Left cardiac atrium (tissue), 4 donors: ENCODE results near the gene ZC3HAV1. TPM values are rescaled to one million over a fixed set of nuclear protein-coding genes. Genes with fewer than 3 reads are reported as not detected.
"Not testable (repeated sequence)": the region's sequence is repeated elsewhere in the genome, so short reads cannot be mapped to it uniquely, and the experiment has no call there.

Experiments
- ATAC-seq, 2 donors: fragments of 200-7000 bp; cut with Tn5 transposase; one replicate each; pipeline ENCODE4 v1.9.1; 2020; ENCODE audit warnings: mild to moderate bottlenecking in 2 of 2, moderate library complexity in 2 of 2
- DNase-seq: peaks from one replicate; pipeline ENCODE4 v3.0.0-alpha.2; 2020
- intact Hi-C, 2 donors: fragments of 100-400 bp; cut with DNase I; formaldehyde crosslinking; loops; one replicate each; pipeline versions ENCODE4 v1.14.1 to v1.15.1; 2022 to 2023
- total RNA-seq, 2 donors: library from RNA; stranded (reverse); fragmentation: NEBNext Ultra II Directional; extraction: Animal tissue kit (Norgen Biotek cat#: 25700); gene quantifications; one replicate each; pipeline ENCODE4 v1.2.1, GENCODE V29; 2021
- donor health status: DM: no; HTN: yes; CAD: no.
- donor health status: DM: no; HTN: yes; CAD: no; lungs with severe emphysema.
- donor health status: DM: yes; HTN: yes; CAD: no.
- donor health status: Dilated cardiomyopathy.

Gene ZC3HAV1
- total RNA-seq, 2 donors from 2014 or later = 12.1 to 16.4 TPM

DNA sequence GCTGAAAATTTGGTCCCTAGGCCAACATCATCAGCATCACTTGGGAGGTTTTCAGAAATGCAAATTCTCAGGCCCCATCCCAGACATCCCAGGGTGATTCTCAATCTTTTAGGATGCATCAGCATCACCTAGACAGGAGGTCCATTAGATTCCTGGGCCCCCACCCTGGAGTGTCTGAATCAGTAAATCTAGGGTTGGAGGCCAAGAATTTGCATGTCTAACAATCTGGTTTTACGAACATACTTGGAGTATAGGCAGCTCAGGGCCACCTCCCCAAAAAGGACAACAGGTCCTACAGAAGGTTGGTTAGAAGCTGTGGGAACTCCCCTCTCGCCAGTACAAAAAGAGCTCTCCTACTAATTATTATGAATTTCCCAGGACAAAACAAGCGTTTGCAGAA, 15.5 kb downstream of the ZC3HAV1 start:
- ATAC-seq (no peak), DNase-seq (no peak)
- intact Hi-C loops = no loop called here

DNA sequence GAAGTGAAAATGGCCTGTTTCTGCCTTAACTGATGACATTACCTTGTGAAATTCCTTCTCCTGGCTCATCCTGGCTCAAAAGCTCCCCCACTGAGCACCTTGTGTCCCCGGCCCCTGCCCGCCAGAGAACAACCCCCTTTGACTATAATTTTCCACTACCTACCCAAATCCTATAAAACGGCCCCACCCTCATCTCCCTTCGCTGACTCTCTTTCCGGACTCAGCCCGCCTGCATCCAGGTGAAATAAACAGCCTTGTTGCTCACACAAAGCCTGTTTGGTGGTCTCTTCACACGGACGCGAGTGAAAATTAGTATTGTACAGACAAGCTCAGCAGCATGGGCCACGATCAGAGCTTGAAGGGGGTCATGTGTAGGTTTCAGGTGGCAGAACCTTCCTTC, 16.0 kb downstream of the ZC3HAV1 start:
- intact Hi-C loops, ATAC-seq: not testable (repeated sequence)

DNA sequence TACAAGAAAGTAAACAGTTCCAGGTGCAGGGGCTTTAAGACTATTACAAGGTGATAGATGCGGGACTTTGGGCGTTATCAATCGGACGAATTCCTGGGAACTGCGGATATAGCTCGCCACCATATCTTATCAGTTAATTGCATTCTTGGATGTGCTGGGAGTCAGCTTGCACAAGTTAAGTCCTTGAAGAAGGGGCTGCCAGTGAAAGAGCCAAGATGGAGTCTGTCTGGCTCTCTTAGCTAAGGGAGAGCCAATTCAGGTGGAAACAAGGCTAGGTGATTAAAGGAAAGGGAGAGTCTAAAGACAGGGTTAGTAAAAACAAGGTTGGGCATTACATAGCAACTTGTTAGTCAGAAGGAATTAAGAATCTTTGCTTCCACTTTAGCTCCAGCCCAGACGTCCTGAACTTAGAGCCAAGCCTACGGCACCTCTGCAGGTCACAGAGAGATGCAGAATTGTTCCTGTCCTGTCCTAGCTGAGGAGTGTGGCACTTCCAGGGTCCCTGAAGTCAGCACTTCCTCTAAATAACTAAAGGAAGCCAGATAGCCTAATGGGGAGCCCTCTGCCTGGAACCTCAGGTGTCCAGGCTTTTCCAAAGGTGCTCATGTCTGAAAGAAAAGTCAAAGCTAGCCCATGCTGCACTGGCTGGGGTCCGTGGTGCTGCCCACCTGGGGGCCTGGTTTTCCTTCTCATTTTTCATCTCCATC, 17.3 kb downstream of the ZC3HAV1 start:
- intact Hi-C loops = no loop called here
- ATAC-seq (no peak), DNase-seq (no peak)

More for the DNA sequence above, 16.0 kb downstream of the ZC3HAV1 start:
- DNase-seq = not testable (repeated sequence)

GRCh38 chr7:139091677-139091996, 17.9 kb downstream of the ZC3HAV1 start:
- no peak for ATAC-seq
- intact Hi-C loops = no loop called here
- DNase-seq = no peak

GRCh38 chr7:139089118-139089517, 20.4 kb downstream of the ZC3HAV1 start:
- ATAC-seq = no peak
- intact Hi-C loops = no loop called here
- DNase-seq = no peak

GRCh38 chr7:139088268-139088667, 21.3 kb downstream of the ZC3HAV1 start:
- intact Hi-C loops = no loop called here
- ATAC-seq (no peak), DNase-seq (no peak)

DNA sequence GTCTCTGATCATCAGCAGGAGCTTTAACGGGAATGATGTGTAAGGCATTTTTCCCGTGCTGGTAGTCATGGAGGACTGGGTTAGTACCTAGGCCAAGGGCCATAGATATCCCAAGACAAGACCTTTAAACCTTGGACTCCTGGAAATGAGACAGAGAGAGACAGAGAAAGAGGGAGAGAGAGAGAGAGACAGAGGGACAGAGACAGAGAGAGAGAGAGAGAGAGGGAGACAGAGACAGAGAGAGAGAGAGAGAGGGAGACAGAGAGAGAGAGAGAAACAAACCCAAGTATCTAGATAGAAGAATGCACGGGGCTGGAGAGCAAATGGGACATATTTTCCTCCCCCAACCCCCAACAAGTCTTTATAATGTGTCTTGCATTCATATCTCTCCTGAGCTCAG, 22.3 kb downstream of the ZC3HAV1 start:
- DNase-seq = no peak
- intact Hi-C loops = no loop called here
- ATAC-seq = no peak

GRCh38 chr7:139086454-139086853, 23.1 kb downstream of the ZC3HAV1 start:
- ATAC-seq (no peak), DNase-seq (no peak)
- intact Hi-C loops = no loop called here

DNA sequence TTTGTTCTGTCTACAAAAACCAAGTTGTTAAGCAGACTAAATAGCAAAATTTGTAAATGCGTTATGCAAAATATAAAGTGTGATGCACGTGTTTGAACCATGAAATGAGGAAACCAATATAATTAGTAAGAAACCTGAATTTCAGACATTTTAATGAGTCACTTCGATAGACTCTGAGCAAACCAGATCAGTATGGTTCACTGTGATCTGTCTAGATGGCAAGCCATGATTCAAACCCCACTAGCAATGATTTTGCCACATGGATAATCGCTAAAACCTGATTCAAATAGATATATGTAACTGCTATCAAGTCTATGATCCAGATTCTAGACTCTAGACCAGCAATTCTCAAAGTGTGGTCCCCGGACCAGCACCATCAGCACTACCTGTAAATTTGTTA, 24.8 kb downstream of the ZC3HAV1 start:
- intact Hi-C loops = no loop called here
- ATAC-seq = no peak
- DNase-seq = no peak

DNA sequence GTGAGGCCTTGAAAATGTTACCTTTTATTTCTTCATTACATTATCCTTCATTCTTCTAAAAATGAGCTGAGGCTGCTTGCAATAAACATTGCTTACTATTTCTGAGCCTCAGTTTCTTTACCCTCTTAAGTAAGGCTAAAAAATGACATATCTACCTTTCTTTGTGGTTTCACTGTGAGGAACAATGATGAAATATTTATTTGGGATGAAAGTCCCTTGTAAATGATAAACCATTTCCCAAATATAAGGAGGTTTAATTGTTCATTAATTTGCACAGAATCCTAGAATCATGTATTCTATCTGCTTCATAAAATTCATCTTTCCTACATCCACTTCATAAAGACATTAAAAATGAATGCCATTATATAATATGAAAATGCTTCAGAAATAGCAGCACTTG, 27.9 kb downstream of the ZC3HAV1 start:
- intact Hi-C loops = no loop called here
- DNase-seq (no peak), ATAC-seq (no peak)

DNA sequence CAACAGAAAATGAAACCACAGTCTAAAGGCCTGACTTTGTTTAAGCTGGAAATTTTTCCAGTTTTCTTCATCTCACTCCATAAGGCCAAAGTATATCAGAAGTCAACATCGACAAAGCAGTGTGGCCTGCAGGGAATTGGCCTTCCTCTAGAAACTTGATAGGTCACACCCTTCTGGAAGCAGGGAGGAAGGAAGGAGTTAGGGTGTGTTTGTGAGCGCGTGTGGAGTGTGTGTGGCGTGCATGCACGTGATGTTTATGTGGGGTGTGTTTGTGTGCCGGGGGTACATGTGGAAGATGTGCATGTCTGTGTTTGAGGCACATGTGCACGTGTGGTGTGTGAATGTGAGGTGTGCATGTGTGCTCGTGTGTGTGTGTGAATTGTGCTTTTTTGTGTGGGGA, 28.6 kb downstream of the ZC3HAV1 start:
- ATAC-seq (peak in 1 of 2 donors; percentile 44), DNase-seq (no peak)
- intact Hi-C loops = no loop called here

- intact Hi-C loops = loop anchor here (5.0 to 10.0 kb wide), 3 partner anchors 63 to 195 kb away; no protein-coding TSS in a partner anchor
- no peak for DNase-seq
- ATAC-seq = no peak
These were observed 29.7 kb downstream of the ZC3HAV1 start for GRCh38 chr7:139079861-139080260.

DNA sequence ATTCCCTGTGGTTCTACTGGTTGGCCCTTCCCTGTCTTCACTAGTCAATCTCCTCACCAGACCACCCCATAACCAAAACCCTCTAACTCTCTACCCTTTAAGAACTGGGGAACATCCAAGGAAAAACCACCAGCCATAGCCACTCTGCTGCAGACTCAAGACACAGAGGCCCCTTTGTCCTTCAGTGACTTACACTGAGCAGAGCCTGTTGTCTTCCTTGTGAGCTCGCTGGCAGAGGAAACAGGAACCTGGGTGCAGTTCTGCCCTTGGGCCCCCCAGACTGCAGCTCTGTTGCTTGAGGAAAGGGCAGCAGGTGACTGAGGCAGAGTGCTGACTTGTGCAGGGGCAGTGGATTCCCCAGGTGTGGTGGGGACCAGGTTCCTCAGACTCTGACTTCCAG, 30.6 kb downstream of the ZC3HAV1 start:
- intact Hi-C loops = loop anchor here (5.0 to 10.0 kb wide), 3 partner anchors 62 to 194 kb away; no protein-coding TSS in a partner anchor
- ATAC-seq (no peak), DNase-seq (no peak)

DNA sequence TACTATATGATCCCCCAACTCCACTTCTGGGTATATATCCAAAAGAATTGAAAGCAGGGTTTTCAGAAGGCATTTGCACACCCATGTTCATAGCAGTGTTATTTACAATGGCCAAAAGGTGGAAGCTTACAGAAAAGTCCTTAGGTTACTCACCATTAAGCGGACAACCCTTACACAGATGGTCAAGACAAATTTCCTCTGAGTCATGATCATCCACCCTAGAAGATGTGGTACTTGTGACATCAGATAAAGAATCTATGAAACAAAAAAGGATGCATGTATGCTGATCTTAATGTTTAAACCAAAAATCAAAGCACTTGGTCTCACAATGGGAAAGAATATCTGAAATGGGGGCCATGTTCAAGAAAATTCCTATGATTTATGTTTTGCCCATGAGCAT, 31.1 kb downstream of the ZC3HAV1 start:
- ATAC-seq (no peak), DNase-seq (no peak)
- intact Hi-C loops = loop anchor here (5.0 to 10.0 kb wide), 3 partner anchors 61 to 194 kb away; no protein-coding TSS in a partner anchor

- not testable (repeated sequence) for ATAC-seq, DNase-seq
- intact Hi-C loops = loop anchor here (5.0 to 10.0 kb wide), 3 partner anchors 60 to 193 kb away; no protein-coding TSS in a partner anchor
These were observed 31.8 kb downstream of the ZC3HAV1 start for GRCh38 chr7:139077706-139078105.

DNA sequence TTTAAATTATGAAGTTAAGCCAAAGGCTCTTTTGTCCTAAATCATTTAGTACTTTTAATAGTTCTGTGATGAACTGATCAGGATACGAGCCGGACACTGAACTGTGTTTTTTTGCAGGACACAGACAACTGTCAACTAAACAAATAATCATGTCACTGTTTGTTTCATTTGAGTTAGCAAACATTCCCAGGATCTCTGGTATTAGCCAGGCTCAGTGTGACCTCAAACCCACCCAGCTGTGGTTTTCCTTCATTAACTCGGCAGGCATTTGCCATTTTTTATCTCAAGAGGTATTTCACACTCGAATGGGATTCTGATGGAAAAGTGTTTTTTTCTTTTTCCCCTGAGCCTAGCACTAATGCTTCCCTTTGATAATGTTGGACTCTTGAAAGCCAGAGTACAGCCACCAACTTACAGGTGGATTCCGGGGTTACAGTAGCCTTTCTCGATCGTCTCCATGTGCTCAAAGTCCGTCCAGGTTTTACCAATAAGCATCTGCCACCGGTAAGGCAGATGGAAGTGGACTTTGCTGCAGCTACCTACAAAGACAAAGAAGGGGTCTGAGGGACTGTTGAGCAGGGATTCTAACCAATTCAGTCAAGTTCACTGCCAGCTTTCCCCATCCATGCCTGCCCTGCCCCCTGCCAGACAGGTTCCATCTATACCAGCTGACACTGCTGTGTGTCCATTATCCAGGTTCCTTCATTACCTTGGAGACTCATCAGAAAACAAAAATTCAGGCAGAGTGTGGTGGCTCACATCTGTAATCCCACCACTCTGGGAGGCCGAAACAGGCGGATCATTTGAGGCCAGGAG, 33.4 kb downstream of the ZC3HAV1 start:
- ATAC-seq (no peak), DNase-seq (no peak)
- intact Hi-C loops = loop anchor here (5.0 to 10.0 kb wide), 3 partner anchors 59 to 191 kb away; no protein-coding TSS in a partner anchor

GRCh38 chr7:139075031-139075652, 34.4 kb downstream of the ZC3HAV1 start:
- intact Hi-C loops = loop anchor here (5.0 to 10.0 kb wide), 3 partner anchors 58 to 190 kb away; no protein-coding TSS in a partner anchor
- DNase-seq (peak; percentile 68), ATAC-seq (peak; percentile 88 to 95)

- no peak for DNase-seq
- ATAC-seq = no peak
- intact Hi-C loops = loop anchor here (10.0 kb wide), 2 partner anchors 58 to 188 kb away; no protein-coding TSS in a partner anchor
These were observed 36.7 kb downstream of the ZC3HAV1 start for GRCh38 chr7:139072796-139073195.

- ATAC-seq (no peak), DNase-seq (no peak)
- intact Hi-C loops = loop anchor here (10.0 kb wide), 2 partner anchors 57 to 187 kb away; no protein-coding TSS in a partner anchor
These were observed 37.8 kb downstream of the ZC3HAV1 start for GRCh38 chr7:139071680-139072079.
